ENCODE data around the gene MT1G. TPM values are rescaled to one million over a fixed set of nuclear protein-coding genes. Genes with fewer than 3 reads are reported as not detected.

Gene MT1G
- total RNA-seq, 1 experiment from 2014 or later, result 2.2 TPM

GRCh38 chr16:56651586-56651985, 16.3 kb downstream of the MT1G start, which contains the start of gene MT1B:
TSS of gene MT1B (plus strand) at chr16:56651886. CDS start at chr16:56651954, 68 bp downstream.
- no peaks in the 10 kb centered on the region for H3K9me3 ChIP-seq (ENCODE audit: control insufficient read depth, insufficient read depth, low read depth, low read length)
- H3K4me3 ChIP-seq (ENCODE audit: low read depth in 2 of 2, low read length in 2 of 2), result no peak within 1 kb of the TSS
- CTCF ChIA-PET, result no interaction called here
- no peaks in the 10 kb centered on the region for H3K27me3 ChIP-seq (ENCODE audit: control insufficient read depth, insufficient read depth, low read length)
- H3K27ac ChIP-seq (ENCODE audit: low read length), result no peak within 1 kb of the TSS
- H3K36me3 ChIP-seq (ENCODE audit: control insufficient read depth, insufficient read depth, low read length), result no peaks in the 10 kb centered on the region
- POLR2A ChIA-PET, result no interaction called here
- H3K4me1 ChIP-seq (ENCODE audit: control insufficient read depth, insufficient read depth, low read length), result no peaks in the 10 kb centered on the region
- DNase-seq (ENCODE audit: low read depth, low spot score) (no peak), ATAC-seq (no peak)
- intact Hi-C loops (cut with micrococcal nuclease; ENCODE audit: unreplicated experiment), result no loop called here
- TF ChIP-seq CTCF (IDR thresholded peaks at IDR 0.05), result no peak
- TF ChIP-seq SIN3A (IDR thresholded peaks at IDR 0.05; ENCODE audit: borderline replicate concordance, insufficient read depth, low read depth, low read length), result no peak
- TF ChIP-seq TCF7L2 (IDR thresholded peaks at IDR 0.05; ENCODE audit: low read depth, low read length), result no peak
- TF ChIP-seq REST (IDR thresholded peaks at IDR 0.05; ENCODE audit: insufficient read depth in 1 of 2, low read depth in 2 of 2, low read length in 1 of 2), result no peak
- TF ChIP-seq POLR2AphosphoS5 (IDR thresholded peaks at IDR 0.05; ENCODE audit: low read depth, low read length), result no peak
- in situ Hi-C loops (cut with HindIII; ENCODE audit: low pct_unique_long_range_greater_than_20kb, low sequenced_read_pairs), result no loop called here
- no TSS peak for BruUV-seq (replicated peaks)

- Histone ChIP-seq H3K36me3 (ENCODE audit: control insufficient read depth, insufficient read depth, low read length) (no peaks in the 10 kb centered on the region), H3K4me1 (ENCODE audit: control insufficient read depth, insufficient read depth, low read length) (no peaks in the 10 kb centered on the region), H3K4me3 (ENCODE audit: low read depth in 2 of 2, low read length in 2 of 2) (no peak overlapping the region), H3K9me3 (ENCODE audit: control insufficient read depth, insufficient read depth, low read depth, low read length) (no peaks in the 10 kb centered on the region), H3K27me3 (ENCODE audit: control insufficient read depth, insufficient read depth, low read length) (no peaks in the 10 kb centered on the region), H3K27ac (ENCODE audit: low read length) (no peak overlapping the region)
- DNase-seq (ENCODE audit: low read depth, low spot score) (no peak), ATAC-seq (no peak)
- in situ Hi-C loops (cut with HindIII; ENCODE audit: low pct_unique_long_range_greater_than_20kb, low sequenced_read_pairs), result no loop called here
- CTCF ChIA-PET, result no interaction called here
- TF ChIP-seq REST (IDR thresholded peaks at IDR 0.05; ENCODE audit: insufficient read depth in 1 of 2, low read depth in 2 of 2, low read length in 1 of 2) (no peak), TCF7L2 (IDR thresholded peaks at IDR 0.05; ENCODE audit: low read depth, low read length) (no peak), CTCF (IDR thresholded peaks at IDR 0.05) (no peak), POLR2AphosphoS5 (IDR thresholded peaks at IDR 0.05; ENCODE audit: low read depth, low read length) (no peak), SIN3A (IDR thresholded peaks at IDR 0.05; ENCODE audit: borderline replicate concordance, insufficient read depth, low read depth, low read length) (no peak)
- intact Hi-C loops (cut with micrococcal nuclease; ENCODE audit: unreplicated experiment), result no loop called here
- POLR2A ChIA-PET, result no interaction called here
- BruUV-seq (replicated peaks), result no TSS peak
Measured at GRCh38 chr16:56649820-56650219, 18.0 kb downstream of the MT1G start.

Measured in Panc1 (cell line).